GM12801 (cell line): Measurements from ENCODE around the gene MFSD6.

Source experiments
- TF ChIP-seq, protein P1 (sequence below): IDR thresholded peaks from one replicate; pipeline ENCODE4 v1.5.1; 2011; ENCODE audit warnings: control low read depth; ENCODE audit not compliant: insufficient read length; ENCODE audit errors: extremely low read depth

MFSD6 gene

DNA sequence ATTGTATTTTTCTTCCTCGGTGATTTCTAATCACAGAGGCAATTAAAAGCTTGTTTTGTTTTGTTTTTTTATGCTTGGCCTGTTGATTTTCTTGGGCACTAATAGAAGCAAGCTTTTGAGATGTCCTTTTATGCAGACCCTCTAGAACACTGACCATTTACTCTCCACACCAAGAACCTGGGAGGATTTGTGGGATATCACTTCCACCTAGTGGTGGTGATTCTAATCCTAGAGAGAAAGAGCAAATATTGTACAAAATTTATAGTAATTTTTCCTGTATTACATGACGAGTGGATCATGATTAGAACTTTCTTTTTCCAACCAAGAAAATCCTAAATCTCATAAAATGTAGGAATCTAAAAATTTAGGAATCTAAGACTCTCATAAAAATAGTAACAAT is 102.9 kb downstream of the MFSD6 start:
- TF ChIP-seq, protein P1, sequence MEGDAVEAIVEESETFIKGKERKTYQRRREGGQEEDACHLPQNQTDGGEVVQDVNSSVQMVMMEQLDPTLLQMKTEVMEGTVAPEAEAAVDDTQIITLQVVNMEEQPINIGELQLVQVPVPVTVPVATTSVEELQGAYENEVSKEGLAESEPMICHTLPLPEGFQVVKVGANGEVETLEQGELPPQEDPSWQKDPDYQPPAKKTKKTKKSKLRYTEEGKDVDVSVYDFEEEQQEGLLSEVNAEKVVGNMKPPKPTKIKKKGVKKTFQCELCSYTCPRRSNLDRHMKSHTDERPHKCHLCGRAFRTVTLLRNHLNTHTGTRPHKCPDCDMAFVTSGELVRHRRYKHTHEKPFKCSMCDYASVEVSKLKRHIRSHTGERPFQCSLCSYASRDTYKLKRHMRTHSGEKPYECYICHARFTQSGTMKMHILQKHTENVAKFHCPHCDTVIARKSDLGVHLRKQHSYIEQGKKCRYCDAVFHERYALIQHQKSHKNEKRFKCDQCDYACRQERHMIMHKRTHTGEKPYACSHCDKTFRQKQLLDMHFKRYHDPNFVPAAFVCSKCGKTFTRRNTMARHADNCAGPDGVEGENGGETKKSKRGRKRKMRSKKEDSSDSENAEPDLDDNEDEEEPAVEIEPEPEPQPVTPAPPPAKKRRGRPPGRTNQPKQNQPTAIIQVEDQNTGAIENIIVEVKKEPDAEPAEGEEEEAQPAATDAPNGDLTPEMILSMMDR: no peak

GRCh38 chr2:190512539-190513095 is 104.5 kb downstream of the MFSD6 start:
- TF ChIP-seq, protein P1: no peak

GRCh38 chr2:190513877-190514276 is 105.7 kb downstream of the MFSD6 start:
- TF ChIP-seq, protein P1: no peak

- TF ChIP-seq, protein P1: no peak
These were observed 106.5 kb downstream of the MFSD6 start for GRCh38 chr2:190514676-190515075.

DNA sequence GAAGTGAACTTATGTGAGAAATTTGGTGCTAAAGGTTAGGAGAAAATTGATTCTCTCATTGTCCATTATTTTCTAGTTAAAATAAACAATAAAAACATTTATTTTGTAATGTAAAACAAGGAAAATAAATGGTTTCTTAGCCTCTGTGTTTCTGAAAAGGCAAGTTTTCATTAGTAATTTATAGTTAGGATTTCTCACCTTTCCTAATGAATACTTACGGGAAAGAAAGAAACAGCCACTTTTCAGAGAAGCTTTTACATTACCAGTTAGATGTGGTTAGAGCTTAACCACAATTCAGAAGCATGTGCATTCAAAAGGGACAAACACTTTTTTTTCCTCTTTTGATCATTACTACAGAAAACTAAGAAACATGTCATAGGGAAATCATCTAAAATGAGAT is 107.5 kb downstream of the MFSD6 start:
- TF ChIP-seq, protein P1: no peak

DNA sequence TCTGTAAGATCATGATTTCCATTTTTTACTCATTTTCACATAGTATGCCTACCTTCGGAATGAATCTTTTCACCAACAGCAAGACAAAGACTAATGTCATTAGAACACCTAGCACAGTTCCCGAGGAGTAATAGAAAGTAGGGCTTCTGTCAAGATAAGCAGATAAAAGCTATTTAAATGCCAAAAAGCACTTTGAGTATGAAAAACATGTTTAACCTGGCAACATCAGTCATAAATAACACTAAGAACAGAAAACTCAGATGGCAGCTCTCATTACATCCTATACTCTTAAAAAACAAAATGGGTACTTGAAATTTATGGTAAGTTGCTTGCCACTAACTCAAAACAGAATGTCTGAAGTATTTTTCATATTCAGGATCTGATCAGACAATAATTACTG is 109.3 kb downstream of the MFSD6 start:
- TF ChIP-seq, protein P1: no peak

DNA sequence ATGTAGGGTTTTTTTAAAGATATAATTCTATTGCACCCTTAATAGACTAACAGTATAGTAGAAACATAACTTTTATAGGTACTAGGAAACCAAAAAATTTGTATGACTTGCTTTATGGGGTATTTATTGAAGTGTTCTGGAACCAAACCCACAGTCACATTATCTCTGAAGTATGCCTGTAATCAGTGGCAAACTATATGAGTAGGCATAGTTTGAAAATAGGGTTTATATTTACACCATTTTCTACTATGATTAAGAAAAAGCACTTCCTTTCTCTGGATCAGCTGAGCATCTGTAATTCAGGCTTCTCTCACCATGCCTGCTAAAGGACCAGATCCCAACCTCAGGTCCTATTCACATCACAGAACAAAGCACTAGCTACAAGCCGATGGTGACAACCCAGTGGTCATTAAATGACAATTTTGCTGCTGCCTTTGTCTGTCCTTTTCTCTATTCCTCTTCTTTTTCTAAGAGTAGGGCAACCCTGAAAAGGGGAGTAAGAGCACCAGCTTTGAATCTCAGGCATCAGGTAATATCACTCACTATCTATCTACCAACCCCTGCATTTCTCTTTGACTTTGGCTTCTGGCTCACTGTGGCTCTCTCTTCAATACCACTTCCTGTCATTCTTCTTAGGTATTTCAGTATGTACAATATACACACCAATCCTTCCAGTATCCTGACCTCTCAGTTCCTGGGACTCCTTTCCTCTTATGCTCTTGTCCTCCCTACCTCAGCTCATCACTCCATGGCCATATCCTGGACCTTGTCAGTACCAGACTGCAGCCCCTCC is 112.0 kb downstream of the MFSD6 start:
- TF ChIP-seq, protein P1: no peak
